Fibroblast of villous mesenchyme (primary cell): ENCODE results near the gene IFT20. TPM values are rescaled to one million over a fixed set of nuclear protein-coding genes. Genes with fewer than 3 reads are reported as not detected.

Experiments
- DNase-seq: peaks from one replicate; pipeline ENCODE4 v3.0.0-alpha.2; 2010; ENCODE audit warnings: low read depth
- H3K4me3 ChIP-seq: 2 replicates; pipeline ENCODE4 v1.5.1; 2011; ENCODE audit warnings: low read depth, mild to moderate bottlenecking, low read length
- CTCF ChIP-seq: IDR thresholded peaks from 2 replicates; pipeline ENCODE4 v1.5.1; 2012; ENCODE audit warnings: low read depth, mild to moderate bottlenecking, low read length; ENCODE audit not compliant: insufficient read depth
- total RNA-seq: library from RNA; depleted of rRNA; stranded (reverse); fragments of >200 nt; gene quantifications from 2 replicates; pipeline ENCODE4 v1.2.3, GENCODE V29; 2012

IFT20 gene
- total RNA-seq, 1 donor, result 51.4 TPM

GRCh38 chr17:28334171-28334570 lies 1.1 kb downstream of the IFT20 start:
- H3K4me3 ChIP-seq, result peak overlapping the region; percentile 99
- TF ChIP-seq CTCF, result no peak
- peak; percentile 47 for DNase-seq

- no peak for DNase-seq
- TF ChIP-seq CTCF, result no peak
- H3K4me3 ChIP-seq, result no peak overlapping the region
Observed at GRCh38 chr17:28333083-28333746, 2.1 kb downstream of the IFT20 start.

DNA sequence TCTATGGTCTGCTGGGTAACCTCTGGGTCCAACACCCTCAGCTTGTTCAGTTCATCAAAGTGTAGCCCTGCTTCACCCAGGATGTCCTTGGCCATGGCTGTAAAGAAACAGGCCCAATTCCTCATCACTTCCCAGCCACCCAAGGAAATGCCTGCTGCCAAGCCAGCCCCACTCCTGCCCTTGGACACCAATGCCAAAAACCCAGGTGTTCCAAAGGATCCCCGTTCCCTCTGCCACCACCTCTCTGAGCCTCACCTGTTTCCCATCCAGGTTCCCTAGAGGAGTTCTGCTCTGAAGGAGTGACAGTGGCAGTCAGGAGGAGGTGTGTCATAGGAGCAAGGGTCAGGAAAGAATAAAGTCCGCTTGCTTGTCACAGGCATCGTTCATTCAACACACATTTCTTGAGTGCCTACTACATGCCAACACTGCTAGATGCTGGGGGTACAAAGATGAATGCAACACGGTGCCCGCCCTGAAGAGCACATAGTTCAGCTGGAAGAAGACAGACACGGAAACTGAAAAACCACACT lies 3.3 kb downstream of the IFT20 start:
- DNase-seq, result no peak
- H3K4me3 ChIP-seq, result no peak overlapping the region
- TF ChIP-seq CTCF, result no peak

DNA sequence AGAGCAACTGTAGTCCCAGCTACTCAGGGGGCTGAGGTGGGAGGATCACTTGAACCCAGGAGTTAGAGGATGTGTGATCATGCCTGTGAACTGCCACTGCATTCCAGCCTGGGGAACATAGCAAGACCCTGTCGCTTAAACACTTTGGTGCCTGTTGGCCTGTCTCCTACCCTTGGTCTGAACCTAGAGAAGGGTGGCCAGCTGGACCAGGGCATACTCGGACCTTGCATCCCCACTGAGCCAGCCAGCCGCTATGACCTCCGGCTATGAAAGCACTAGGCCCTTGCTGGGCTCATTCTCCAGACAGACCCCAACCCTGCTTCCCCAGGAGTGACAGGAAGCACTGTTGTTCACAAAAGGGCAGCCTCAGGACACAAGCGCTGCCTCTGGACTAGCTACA lies 4.6 kb downstream of the IFT20 start:
- no peak overlapping the region for H3K4me3 ChIP-seq
- TF ChIP-seq CTCF, result no peak

DNA sequence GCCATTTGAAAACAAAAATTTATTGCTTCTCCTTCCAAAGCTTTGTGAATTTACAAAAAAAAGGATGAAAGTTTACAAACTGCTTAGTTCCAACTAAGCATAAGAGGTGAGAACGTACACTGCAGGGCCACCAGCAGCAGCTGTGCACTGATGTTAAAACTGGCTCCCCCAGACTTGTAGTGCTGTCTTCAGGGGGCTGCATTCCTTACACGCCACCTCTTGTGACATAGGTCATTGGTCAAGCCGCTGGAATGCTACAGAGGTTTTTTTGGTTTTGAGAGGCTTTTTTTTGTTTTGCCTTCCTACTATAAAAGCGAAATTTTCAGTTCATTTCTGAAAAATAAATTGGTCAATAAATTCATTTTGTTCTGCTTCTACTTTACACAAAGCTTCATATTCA lies 6.9 kb downstream of the IFT20 start:
- H3K4me3 ChIP-seq, result no peak overlapping the region
- no peak for TF ChIP-seq CTCF
- DNase-seq, result peak; percentile 52

More for the DNA sequence above, 4.6 kb downstream of the IFT20 start:
- DNase-seq, result no peak

- no peak for TF ChIP-seq CTCF
Observed at GRCh38 chr17:28327709-28328108, 7.6 kb downstream of the IFT20 start.

More at GRCh38 chr17:28327709-28328108, 7.6 kb downstream of the IFT20 start:
- no peak overlapping the region for H3K4me3 ChIP-seq
- peak; percentile 34 for DNase-seq
